Karpas-422 (cell line): ENCODE measurements around the gene ZNF428. TPM values are rescaled to one million over a fixed set of nuclear protein-coding genes. Genes with fewer than 3 reads are reported as not detected.
A peak's percentile ranks its signal among the peaks of the same experiment; 100 is the strongest.

Experiments
- DNase-seq: peaks from one replicate; pipeline ENCODE4 v3.0.0-alpha.2; 2015
- H2AFZ ChIP-seq: fragments of 200-600 bp; sonication (generic); 2 replicates; pipeline ENCODE4 v1.6.1; 2014; ENCODE audit warnings: antibody characterized with exemption, low read length, mixed read lengths
- H3K27ac ChIP-seq: fragments of 200-600 bp; sonication (generic); 2 replicates; pipeline ENCODE4 v1.5.1; 2014; ENCODE audit warnings: mild to moderate bottlenecking, low read length, moderate library complexity
- H3K27me3 ChIP-seq: fragments of 200-600 bp; sonication (generic); 2 replicates; pipeline ENCODE4 v1.6.1; 2014; ENCODE audit warnings: low read length, mixed read lengths
- H3K36me3 ChIP-seq: fragments of 200-600 bp; sonication (generic); 2 replicates; pipeline ENCODE4 v1.6.1; 2014; ENCODE audit warnings: low read length, mixed read lengths; ENCODE audit not compliant: insufficient read depth
- H3K4me1 ChIP-seq: fragments of 200-600 bp; sonication (generic); 2 replicates; pipeline ENCODE4 v1.6.1; 2014; ENCODE audit warnings: mild to moderate bottlenecking, low read length, mixed read lengths
- H3K4me2 ChIP-seq: fragments of 200-600 bp; sonication (generic); 2 replicates; pipeline ENCODE4 v1.6.1; 2014; ENCODE audit warnings: low read length, low read depth, mild to moderate bottlenecking; ENCODE audit not compliant: poor library complexity, severe bottlenecking
- H3K4me3 ChIP-seq: fragments of 200-600 bp; sonication (generic); 2 replicates; pipeline ENCODE4 v1.5.1; 2014; ENCODE audit warnings: mild to moderate bottlenecking, antibody characterized with exemption, low read length, mixed read lengths
- H3K79me2 ChIP-seq: fragments of 200-600 bp; sonication (generic); 2 replicates; pipeline ENCODE4 v1.6.1; 2014; ENCODE audit warnings: mild to moderate bottlenecking, low read length, mixed read lengths
- H3K9ac ChIP-seq: fragments of 200-600 bp; sonication (generic); 2 replicates; pipeline ENCODE4 v1.6.0; 2014; ENCODE audit warnings: low read length
- H3K9me2 ChIP-seq: fragments of 200-600 bp; sonication (generic), shearing (Covaris generic); replicated peaks from 2 replicates; pipeline ENCODE4 v1.6.0; 2014; ENCODE audit warnings: mild to moderate bottlenecking, low read length, moderate library complexity; ENCODE audit not compliant: insufficient read depth
- H3K9me3 ChIP-seq: fragments of 300-700, 200-600 bp; sonication (generic); 2 replicates; pipeline ENCODE4 v1.6.1; 2014; ENCODE audit warnings: low read length, mixed read lengths
- H4K20me1 ChIP-seq: fragments of 200-600 bp; sonication (generic); 2 replicates; pipeline ENCODE4 v1.6.1; 2014; ENCODE audit warnings: mild to moderate bottlenecking, antibody characterized with exemption, low read length, low read depth; ENCODE audit not compliant: insufficient read depth
- total RNA-seq: library from RNA; depleted of rRNA; stranded (reverse); fragments of >200 nt; shearing (Covaris generic); gene quantifications from 2 replicates; pipeline ENCODE4 v1.2.3, GENCODE V29; 2014; ENCODE audit warnings: low replicate concordance

ZNF428 gene
- total RNA-seq, 1 experiment from 2014 or later, result 37.9 TPM

DNA sequence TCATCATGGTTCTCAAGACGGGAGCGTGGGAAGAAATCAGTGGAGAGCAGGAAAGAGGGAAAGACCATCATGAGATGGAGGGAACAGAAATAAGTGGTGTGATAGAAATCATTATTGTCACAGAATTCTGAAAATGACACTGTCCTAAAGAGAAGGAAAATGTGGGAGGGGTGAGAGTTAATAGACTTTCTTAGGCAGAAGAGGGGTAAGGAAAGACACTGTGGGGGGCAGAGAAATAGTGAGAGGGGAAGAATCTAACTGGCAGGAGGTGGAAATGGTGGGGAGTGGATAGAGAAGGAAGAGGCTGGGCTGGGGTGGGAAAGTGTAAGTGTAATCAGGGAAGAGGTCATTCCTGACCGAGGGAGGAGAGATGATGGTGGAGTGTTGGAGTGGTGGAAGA is 40.6 kb downstream of the ZNF428 start:
- H3K9me2 ChIP-seq, result no peaks in the 10 kb centered on the region
- no peak overlapping the region for H3K27ac ChIP-seq
- H3K4me2 ChIP-seq, result no peak overlapping the region
- peaks cover 14% of the 10 kb centered on the region for H3K79me2 ChIP-seq
- no peaks in the 10 kb centered on the region for H3K36me3 ChIP-seq
- no peaks in the 10 kb centered on the region for H3K27me3 ChIP-seq
- no peak overlapping the region for H3K9ac ChIP-seq
- H3K4me3 ChIP-seq, result no peak overlapping the region
- H4K20me1 ChIP-seq, result no peaks in the 10 kb centered on the region
- H3K4me1 ChIP-seq, result peaks cover 13% of the 10 kb centered on the region
- no peaks in the 10 kb centered on the region for H3K9me3 ChIP-seq
- H2AFZ ChIP-seq, result no peak overlapping the region
- no peak for DNase-seq

- H3K4me1 ChIP-seq, result peaks cover 13% of the 10 kb centered on the region
- peak overlapping the region; percentile 38; the same call in 1 of the 2 replicates for H3K9ac ChIP-seq
- H3K27me3 ChIP-seq, result no peaks in the 10 kb centered on the region
- peak overlapping the region; percentile 41; the same call in 1 of the 2 replicates for H3K4me3 ChIP-seq
- peaks cover 37% of the 10 kb centered on the region for H3K79me2 ChIP-seq
- H4K20me1 ChIP-seq, result no peaks in the 10 kb centered on the region
- no peaks in the 10 kb centered on the region for H3K36me3 ChIP-seq
- peak overlapping the region; percentile 49 for H3K4me2 ChIP-seq
- no peaks in the 10 kb centered on the region for H3K9me2 ChIP-seq
- no peak overlapping the region for H2AFZ ChIP-seq
- no peak for DNase-seq
- H3K9me3 ChIP-seq, result no peaks in the 10 kb centered on the region
- H3K27ac ChIP-seq, result no peak overlapping the region
Measured at GRCh38 chr19:43575955-43576878, 43.2 kb downstream of the ZNF428 start.

DNA sequence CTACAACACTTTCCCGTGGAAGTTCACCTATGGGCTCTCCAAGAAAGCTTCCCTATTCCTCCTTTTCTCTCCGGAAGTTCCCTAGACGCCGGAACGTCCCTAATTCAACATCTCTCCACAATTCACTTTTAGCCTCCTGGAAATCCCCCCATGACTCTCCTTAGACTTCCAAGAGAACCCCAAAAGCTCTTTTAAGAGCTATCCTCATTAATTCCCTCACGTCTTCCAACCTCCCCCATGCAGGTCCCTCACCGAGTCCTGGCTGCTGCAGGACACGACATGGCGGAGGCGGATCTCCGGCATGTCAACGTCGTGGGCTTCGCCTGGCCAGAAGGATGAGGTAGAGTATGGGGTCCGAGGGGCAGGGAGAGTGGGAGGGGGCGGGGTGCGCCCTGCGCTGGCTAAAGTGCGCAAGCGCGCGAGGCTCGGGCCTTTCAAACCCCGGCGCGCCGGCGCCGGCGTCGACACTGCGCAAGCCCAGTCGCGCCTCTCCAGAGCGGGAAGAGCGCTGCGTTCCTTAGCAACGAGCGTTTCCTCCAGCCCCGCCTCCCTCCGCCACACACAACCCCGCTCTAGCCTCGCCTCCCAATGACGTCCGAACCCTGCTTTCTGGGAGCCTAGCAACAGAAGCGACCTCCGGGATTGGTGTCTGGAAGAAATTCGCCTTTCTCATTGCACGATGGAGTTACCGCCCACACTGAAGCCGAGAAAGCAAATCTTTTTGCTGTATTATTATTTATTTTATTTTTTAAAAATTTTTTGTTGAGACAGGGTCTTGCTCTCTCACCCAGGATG is 44.1 kb downstream of the ZNF428 start, which contains the start of the genes PINLYP and XRCC1:
TSS of gene PINLYP (plus strand) at position 646 of the 795 bp plus-strand sequence. CDS start 1,391 bp downstream, outside the sequence.
TSS of gene XRCC1 (minus strand) at position 372 of the 795 bp plus-strand sequence. CDS start at position 303, 69 bp downstream.
- Histone ChIP-seq H3K9me2 (no peaks in the 10 kb centered on the region), H3K27me3 (no peaks in the 10 kb centered on the region), H2AFZ (peak within 1 kb of the TSS; percentile 55; the same call in 1 of the 2 replicates)

GRCh38 chr19:43574424-43575155 is 44.8 kb downstream of the ZNF428 start:
- no peaks in the 10 kb centered on the region for H4K20me1 ChIP-seq
- peak; percentile 55 for DNase-seq
- H3K4me2 ChIP-seq, result peak overlapping the region; percentile 98
- H3K9ac ChIP-seq, result peak overlapping the region; percentile 96
- 0 out of 2 replicates have a peak overlapping the region, but pooled peaks have one; percentile 55 for H2AFZ ChIP-seq
- H3K27me3 ChIP-seq, result no peaks in the 10 kb centered on the region
- H3K79me2 ChIP-seq, result peaks cover 44% of the 10 kb centered on the region
- peaks cover 10% of the 10 kb centered on the region for H3K4me1 ChIP-seq
- no peaks in the 10 kb centered on the region for H3K36me3 ChIP-seq
- peak overlapping the region; percentile 88 for H3K4me3 ChIP-seq
- peak overlapping the region; percentile 30; the same call in 1 of the 2 replicates for H3K27ac ChIP-seq
- no peaks in the 10 kb centered on the region for H3K9me3 ChIP-seq
- H3K9me2 ChIP-seq, result no peaks in the 10 kb centered on the region

More for the DNA sequence above, 44.1 kb downstream of the ZNF428 start, which contains the start of the genes PINLYP and XRCC1:
- peak; percentile 100 for DNase-seq
- H3K9me3 ChIP-seq, result no peaks in the 10 kb centered on the region
- peak within 1 kb of the TSS; percentile 98 for H3K4me2 ChIP-seq
- H3K9ac ChIP-seq, result peak within 1 kb of the TSS; percentile 96
- no peaks in the 10 kb centered on the region for H3K36me3 ChIP-seq
- H3K27ac ChIP-seq, result peak within 1 kb of the TSS; percentile 30; the same call in 1 of the 2 replicates
- peak within 1 kb of the TSS; percentile 88 for H3K4me3 ChIP-seq
- peaks cover 37% of the 10 kb centered on the region for H3K79me2 ChIP-seq
- H3K4me1 ChIP-seq, result peaks cover 13% of the 10 kb centered on the region
- no peaks in the 10 kb centered on the region for H4K20me1 ChIP-seq

- Histone ChIP-seq H4K20me1 (no peaks in the 10 kb centered on the region), H2AFZ (no peak overlapping the region), H3K9me2 (no peaks in the 10 kb centered on the region), H3K79me2 (peaks cover 51% of the 10 kb centered on the region), H3K27ac (no peak overlapping the region), H3K4me1 (peaks cover 10% of the 10 kb centered on the region), H3K36me3 (no peaks in the 10 kb centered on the region), H3K27me3 (no peaks in the 10 kb centered on the region), H3K9ac (no peak overlapping the region), H3K4me2 (no peak overlapping the region), H3K4me3 (no peak overlapping the region), H3K9me3 (no peaks in the 10 kb centered on the region)
- no peak for DNase-seq
Measured at GRCh38 chr19:43572171-43572588, 47.2 kb downstream of the ZNF428 start.

GRCh38 chr19:43570174-43570791 is 49.1 kb downstream of the ZNF428 start:
- H3K79me2 ChIP-seq, result peaks cover 58% of the 10 kb centered on the region
- DNase-seq, result no peak
- peaks cover 5% of the 10 kb centered on the region for H3K4me1 ChIP-seq
- no peaks in the 10 kb centered on the region for H3K9me2 ChIP-seq
- H3K9ac ChIP-seq, result no peak overlapping the region
- no peaks in the 10 kb centered on the region for H4K20me1 ChIP-seq
- H3K4me2 ChIP-seq, result no peak overlapping the region
- no peaks in the 10 kb centered on the region for H3K9me3 ChIP-seq
- H3K27me3 ChIP-seq, result no peaks in the 10 kb centered on the region
- no peak overlapping the region for H3K4me3 ChIP-seq
- no peak overlapping the region for H2AFZ ChIP-seq
- H3K27ac ChIP-seq, result no peak overlapping the region
- no peaks in the 10 kb centered on the region for H3K36me3 ChIP-seq

DNA sequence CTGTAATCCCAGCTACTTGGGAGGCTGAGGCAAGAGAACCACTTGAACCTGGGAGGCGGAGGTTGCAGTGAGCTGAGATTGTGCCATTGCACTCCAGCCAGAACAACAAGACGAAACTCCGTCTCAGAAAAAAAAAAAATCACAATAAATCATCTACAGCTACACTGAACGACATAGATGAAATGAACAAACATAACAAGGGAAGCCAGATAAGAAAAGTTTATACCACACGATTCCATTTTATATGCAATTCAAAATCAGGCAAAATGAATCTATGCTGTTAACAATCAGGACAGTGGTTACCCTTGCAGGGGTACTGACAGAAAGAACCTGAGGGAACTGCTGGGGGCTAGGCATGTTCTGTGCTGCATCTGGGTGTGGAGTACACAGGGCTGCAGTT is 49.8 kb downstream of the ZNF428 start:
- Histone ChIP-seq H3K4me3 (no peak overlapping the region), H3K27ac (no peak overlapping the region), H3K9me2 (no peaks in the 10 kb centered on the region), H3K4me1 (peaks cover 4% of the 10 kb centered on the region), H3K79me2 (peaks cover 58% of the 10 kb centered on the region), H3K27me3 (no peaks in the 10 kb centered on the region), H3K9me3 (no peaks in the 10 kb centered on the region), H3K4me2 (no peak overlapping the region), H3K9ac (no peak overlapping the region), H4K20me1 (no peaks in the 10 kb centered on the region), H2AFZ (no peak overlapping the region), H3K36me3 (no peaks in the 10 kb centered on the region)
- DNase-seq, result no peak
